ENCODE measurements around the gene KRTAP5-3. TPM values are rescaled to one million over a fixed set of nuclear protein-coding genes. Genes with fewer than 3 reads are reported as not detected.

KRTAP5-3 gene
- total RNA-seq, 1 experiment from 2014 or later, result not detected

DNA sequence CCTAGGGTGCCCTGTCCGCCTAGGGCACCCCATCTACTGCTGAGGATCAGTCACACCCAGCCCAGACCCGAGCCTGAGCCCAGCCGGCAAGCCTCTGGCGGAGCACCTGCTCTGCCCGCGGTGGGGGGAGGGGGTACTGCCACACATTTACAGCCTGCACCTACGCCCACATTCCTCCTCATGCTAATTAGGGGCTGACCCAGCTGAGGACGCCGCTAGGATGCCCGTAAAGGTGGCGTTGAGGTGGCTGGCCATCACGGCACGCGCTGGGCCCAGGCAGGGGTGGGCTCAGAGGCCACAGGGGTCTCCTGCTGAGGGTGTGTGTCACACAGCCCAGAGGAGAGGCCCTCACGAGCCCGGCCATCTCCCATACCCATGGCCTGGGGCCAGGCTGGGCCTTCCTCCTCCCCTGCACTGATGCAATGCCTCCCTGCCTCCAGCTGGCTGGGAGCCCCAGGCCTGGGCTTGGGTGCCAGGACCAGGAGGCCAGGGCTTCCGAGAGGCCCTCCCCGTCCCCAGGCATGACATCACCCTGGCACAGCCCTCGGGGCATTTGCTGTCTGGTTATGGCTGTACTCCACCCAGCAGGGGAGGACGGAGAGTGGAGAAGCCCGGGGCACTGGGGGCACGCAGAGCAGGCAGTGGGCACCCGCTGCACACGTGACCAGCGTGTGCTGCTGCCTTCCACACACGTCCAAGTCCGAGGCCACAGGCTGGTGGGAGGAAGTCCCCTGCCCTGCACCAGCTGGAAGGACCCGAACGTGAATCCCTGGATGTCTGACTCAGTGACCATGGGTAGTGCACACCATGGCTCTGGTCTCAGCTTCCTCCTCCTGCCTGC lies 48.9 kb downstream of the KRTAP5-3 start:
- Histone ChIP-seq H3K23me2 (ENCODE audit: insufficient read length, low read depth, low read length, poor library complexity, severe bottlenecking) (no peaks in the 10 kb centered on the region), H2AFZ (ENCODE audit: low read length) (no peak overlapping the region), H3K18ac (ENCODE audit: insufficient read length, low read depth, low read length) (no peak overlapping the region), H3K9ac (ENCODE audit: extremely low read depth, insufficient read length, low read length) (no peak overlapping the region), H3K4me2 (ENCODE audit: insufficient read depth, insufficient read length, low read length) (no peak overlapping the region), H3K14ac (ENCODE audit: insufficient read depth, low read length) (no peak overlapping the region; the same call in 1 of the 2 replicates), H2BK5ac (ENCODE audit: insufficient read length, low read length) (no peak overlapping the region), H3K27me3 (ENCODE audit: insufficient read depth, low read length) (peaks cover 8% of the 10 kb centered on the region; the same call in 1 of the 2 replicates), H3K9me3 (ENCODE audit: control insufficient read depth, low read depth, low read length) (no peaks in the 10 kb centered on the region), H2AK5ac (ENCODE audit: insufficient read length, low read length) (no peak overlapping the region), H3T11ph (ENCODE audit: low read length) (no peak overlapping the region), H4K5ac (ENCODE audit: insufficient read length, low read depth, low read length) (no peak overlapping the region), H3K79me2 (ENCODE audit: insufficient read depth, low read length) (no peaks in the 10 kb centered on the region), H3K23ac (ENCODE audit: insufficient read length, low read depth, low read length) (no peak overlapping the region), H2BK12ac (ENCODE audit: insufficient read length, low read depth, low read length) (no peak overlapping the region), H2BK120ac (ENCODE audit: low read depth, low read length, poor library complexity, severe bottlenecking) (no peak overlapping the region), H3K27ac (ENCODE audit: insufficient read length, low read depth, low read length) (no peak overlapping the region), H3K4ac (ENCODE audit: low read depth, low read length) (no peak overlapping the region), H3K79me1 (ENCODE audit: insufficient read depth, low read depth, low read length, poor library complexity, severe bottlenecking) (no peaks in the 10 kb centered on the region), H4K91ac (ENCODE audit: insufficient read length, low read depth, low read length) (no peak overlapping the region), H3K4me1 (ENCODE audit: insufficient read depth, low read length) (peaks cover 2% of the 10 kb centered on the region; the same call in 1 of the 2 replicates), H3K56ac (ENCODE audit: insufficient read length, low read depth, low read length) (no peak overlapping the region), H4K8ac (replicated peaks; ENCODE audit: insufficient read length, low read depth, low read length) (no peak overlapping the region), H2BK15ac (ENCODE audit: low read depth, low read length) (no peak overlapping the region), H2BK20ac (ENCODE audit: low read depth, low read length, poor library complexity, severe bottlenecking) (no peak overlapping the region), H4K20me1 (ENCODE audit: control insufficient read depth, insufficient read depth, insufficient read length) (no peaks in the 10 kb centered on the region)
- Mint-ChIP-seq H3K9me3 (no peaks in the 10 kb centered on the region), H3K4me3 (no peak overlapping the region), H3K27me3 (ENCODE audit: low read depth) (peaks cover 20% of the 10 kb centered on the region), H3K27ac (no peak overlapping the region; a peak in 1 of 7 replicates), H3K4me1 (peaks cover 19 to 43% of the 10 kb centered on the region in 2 experiments), H3K36me3 (ENCODE audit: insufficient read depth in 1 of 3, low read depth in 3 of 3) (peaks cover 0 to 1% (median 0%) of the 10 kb centered on the region in 3 experiments; a peak in 1 of 7 replicates)
- TF ChIP-seq, protein P1, sequence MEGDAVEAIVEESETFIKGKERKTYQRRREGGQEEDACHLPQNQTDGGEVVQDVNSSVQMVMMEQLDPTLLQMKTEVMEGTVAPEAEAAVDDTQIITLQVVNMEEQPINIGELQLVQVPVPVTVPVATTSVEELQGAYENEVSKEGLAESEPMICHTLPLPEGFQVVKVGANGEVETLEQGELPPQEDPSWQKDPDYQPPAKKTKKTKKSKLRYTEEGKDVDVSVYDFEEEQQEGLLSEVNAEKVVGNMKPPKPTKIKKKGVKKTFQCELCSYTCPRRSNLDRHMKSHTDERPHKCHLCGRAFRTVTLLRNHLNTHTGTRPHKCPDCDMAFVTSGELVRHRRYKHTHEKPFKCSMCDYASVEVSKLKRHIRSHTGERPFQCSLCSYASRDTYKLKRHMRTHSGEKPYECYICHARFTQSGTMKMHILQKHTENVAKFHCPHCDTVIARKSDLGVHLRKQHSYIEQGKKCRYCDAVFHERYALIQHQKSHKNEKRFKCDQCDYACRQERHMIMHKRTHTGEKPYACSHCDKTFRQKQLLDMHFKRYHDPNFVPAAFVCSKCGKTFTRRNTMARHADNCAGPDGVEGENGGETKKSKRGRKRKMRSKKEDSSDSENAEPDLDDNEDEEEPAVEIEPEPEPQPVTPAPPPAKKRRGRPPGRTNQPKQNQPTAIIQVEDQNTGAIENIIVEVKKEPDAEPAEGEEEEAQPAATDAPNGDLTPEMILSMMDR (conservative IDR thresholded peaks at IDR 0.05), result no peak
- peak; percentile 74 for DNase-seq
- no CpG with 5 or more reads among the region's 29 CpGs for WGBS (ENCODE audit: extremely low coverage, insufficient read length, low lambda C conversion rate)
